GM12878 (cell line): ENCODE measurements around the gene RGS2. TPM values are rescaled to one million over a fixed set of nuclear protein-coding genes. Genes with fewer than 3 reads are reported as not detected.

Experiments
- CBFB ChIP-seq: IDR thresholded peaks from 2 replicates; pipeline ENCODE4 v1.6.1; 2016; ENCODE audit warnings: antibody characterized with exemption, low read depth
- CBX3 ChIP-seq: fragments of 200-600 bp; sonication (generic); IDR thresholded peaks from 2 replicates; pipeline ENCODE4 v1.6.1; 2016; ENCODE audit warnings: low read depth, borderline replicate concordance
- CEBPB ChIP-seq, 2 experiments: fragments of 150-350 bp in 1 of 2; IDR thresholded peaks; 2 replicates each; pipeline ENCODE4 v1.6.1; 2012 to 2014; ENCODE audit warnings: low read depth in 2 of 2, low read length in 2 of 2, borderline replicate concordance in 1 of 2, inconsistent platforms in 1 of 2
- E4F1 ChIP-seq: fragments of 450-650 bp; IDR thresholded peaks from 2 replicates; pipeline ENCODE4 v1.6.1; 2018; ENCODE audit warnings: borderline replicate concordance, mild to moderate bottlenecking; ENCODE audit not compliant: partially characterized antibody
- FOXK2 ChIP-seq: fragments of 450-650 bp; IDR thresholded peaks from 2 replicates; pipeline ENCODE4 v1.6.1; 2017; ENCODE audit warnings: mild to moderate bottlenecking, moderate library complexity
- NR2C2 ChIP-seq: IDR thresholded peaks from 2 replicates; pipeline ENCODE4 v1.6.1; 2011; ENCODE audit warnings: borderline replicate concordance, low read depth; ENCODE audit not compliant: control insufficient read depth, insufficient read length
- POLR2AphosphoS5 ChIP-seq: IDR thresholded peaks from 2 replicates; pipeline ENCODE4 v1.6.1; 2011; ENCODE audit warnings: mild to moderate bottlenecking, low read length, inconsistent platforms
- SUPT20H ChIP-seq: IDR thresholded peaks from 2 replicates; pipeline ENCODE4 v1.6.1; 2011; ENCODE audit warnings: low read depth, mild to moderate bottlenecking, low read length, moderate library complexity, borderline replicate concordance; ENCODE audit not compliant: control insufficient read depth
- TCF3 ChIP-seq: IDR thresholded peaks from 2 replicates; pipeline ENCODE4 v1.6.1; 2012; ENCODE audit warnings: low read depth, mild to moderate bottlenecking, low read length, borderline replicate concordance; ENCODE audit not compliant: insufficient read depth
- ZBED1 ChIP-seq: IDR thresholded peaks from 2 replicates; pipeline ENCODE4 v1.6.1; 2016; ENCODE audit warnings: borderline replicate concordance
- ZBTB4 ChIP-seq: fragments of 450-650 bp; formaldehyde crosslinking; IDR thresholded peaks from 2 replicates; pipeline ENCODE4 v1.4.0; 2022; ENCODE audit warnings: mild to moderate bottlenecking, moderate library complexity
- ZNF24 ChIP-seq: fragments of 450-650 bp; IDR thresholded peaks from 2 replicates; pipeline ENCODE4 v1.6.1; 2017; ENCODE audit warnings: antibody characterized with exemption, mild to moderate bottlenecking
- ZSCAN29 ChIP-seq: fragments of 450-650 bp; IDR thresholded peaks from 2 replicates; pipeline ENCODE4 v1.6.1; 2017; ENCODE audit warnings: mild to moderate bottlenecking, moderate library complexity
- polyA plus RNA-seq, 11 experiments: library from polyadenylated mRNA; depleted of rRNA in 4 of 11; unstranded in 6 of 11; stranded (reverse) in 5 of 11; fragments of >200 nt; fragmentation: Nextera tagmentation in 4 of 11; fragmentation: Illumina TruSeq in 1 of 11; extraction: Ambion mirVana in 4 of 11; extraction: Trizol in 1 of 11; gene quantifications; 1 replicate in 1 of 11; 2 replicates in 10 of 11; pipeline versions ENCODE4 v1.2.1 to v1.2.3, GENCODE V29; 2011 to 2016; ENCODE audit warnings: inconsistent platforms in 2 of 11, missing spikeins in 2 of 11, low read depth in 1 of 11
- total RNA-seq, 4 experiments: library from RNA; depleted of rRNA in 3 of 4; stranded (reverse); fragments of >200 nt in 3 of 4; fragmentation: Illumina TruSeq in 1 of 4; extraction: Trizol in 1 of 4; gene quantifications; 2 replicates each; pipeline versions ENCODE4 v1.2.1 to v1.2.3, GENCODE V29; 2013 to 2021
- TF ChIP-seq, protein P1 (sequence below): IDR thresholded peaks from 2 replicates; pipeline ENCODE4 v1.6.1; 2011; ENCODE audit warnings: low read depth, mild to moderate bottlenecking, low read length, moderate library complexity, borderline replicate concordance; ENCODE audit errors: extremely low read depth
- TF ChIP-seq, protein P2 (sequence below): IDR thresholded peaks from 2 replicates; pipeline ENCODE4 v1.6.1; 2012; ENCODE audit warnings: improper control_type of control experiment, low read depth, low read length; ENCODE audit not compliant: insufficient replicate concordance
- TF ChIP-seq, protein P3 (sequence below): fragments of 450-650 bp; IDR thresholded peaks from 2 replicates; pipeline ENCODE4 v1.6.1; 2016; ENCODE audit warnings: mild to moderate bottlenecking

Gene RGS2
- total and polyA plus RNA-seq, 10 of the 15 experiments (the other 5 are each of a cell fraction or from before 2014, with no cell fraction given): 0.27 to 2.3 (median 0.98) TPM

DNA sequence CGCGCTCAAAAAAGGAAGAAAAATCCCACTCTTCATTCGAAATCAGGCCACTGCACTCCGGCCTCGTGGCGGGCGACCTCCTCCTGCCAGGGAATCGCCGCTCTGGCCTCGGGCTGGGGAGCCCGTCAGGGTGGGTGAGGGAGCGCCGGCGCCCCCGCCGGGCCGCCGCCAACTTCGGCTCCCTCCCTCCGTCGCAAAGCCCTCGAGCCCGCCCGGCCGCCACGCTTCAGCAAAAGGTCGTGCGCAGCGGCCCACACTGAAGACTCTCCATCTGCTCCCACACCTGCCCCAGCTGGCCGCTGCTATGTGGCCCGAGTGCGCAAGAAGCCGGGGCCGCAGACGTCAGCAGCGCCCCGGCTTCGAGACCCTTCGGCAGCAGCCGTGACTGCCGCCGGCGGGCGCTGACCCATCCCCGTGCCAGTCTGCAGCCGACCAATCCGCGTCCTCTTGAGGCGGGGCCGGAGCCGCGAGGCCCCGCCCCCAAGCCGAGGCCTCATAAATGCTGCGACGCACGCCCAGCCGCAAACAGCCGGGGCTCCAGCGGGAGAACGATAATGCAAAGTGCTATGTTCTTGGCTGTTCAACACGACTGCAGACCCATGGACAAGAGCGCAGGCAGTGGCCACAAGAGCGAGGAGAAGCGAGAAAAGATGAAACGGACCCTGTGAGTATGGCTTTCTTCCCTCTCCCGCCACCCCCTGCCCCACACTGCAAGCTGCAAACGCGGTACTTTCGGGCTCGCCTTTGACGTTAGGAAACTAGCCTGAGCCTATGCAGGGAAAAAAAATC lies at the start of gene RGS2 (continued):
- TF ChIP-seq CBX3: no peak
- no peak for TF ChIP-seq NR2C2
- TF ChIP-seq, protein P1, sequence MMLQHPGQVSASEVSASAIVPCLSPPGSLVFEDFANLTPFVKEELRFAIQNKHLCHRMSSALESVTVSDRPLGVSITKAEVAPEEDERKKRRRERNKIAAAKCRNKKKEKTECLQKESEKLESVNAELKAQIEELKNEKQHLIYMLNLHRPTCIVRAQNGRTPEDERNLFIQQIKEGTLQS: no peak
- no peak for TF ChIP-seq FOXK2
- TF ChIP-seq, protein P2, sequence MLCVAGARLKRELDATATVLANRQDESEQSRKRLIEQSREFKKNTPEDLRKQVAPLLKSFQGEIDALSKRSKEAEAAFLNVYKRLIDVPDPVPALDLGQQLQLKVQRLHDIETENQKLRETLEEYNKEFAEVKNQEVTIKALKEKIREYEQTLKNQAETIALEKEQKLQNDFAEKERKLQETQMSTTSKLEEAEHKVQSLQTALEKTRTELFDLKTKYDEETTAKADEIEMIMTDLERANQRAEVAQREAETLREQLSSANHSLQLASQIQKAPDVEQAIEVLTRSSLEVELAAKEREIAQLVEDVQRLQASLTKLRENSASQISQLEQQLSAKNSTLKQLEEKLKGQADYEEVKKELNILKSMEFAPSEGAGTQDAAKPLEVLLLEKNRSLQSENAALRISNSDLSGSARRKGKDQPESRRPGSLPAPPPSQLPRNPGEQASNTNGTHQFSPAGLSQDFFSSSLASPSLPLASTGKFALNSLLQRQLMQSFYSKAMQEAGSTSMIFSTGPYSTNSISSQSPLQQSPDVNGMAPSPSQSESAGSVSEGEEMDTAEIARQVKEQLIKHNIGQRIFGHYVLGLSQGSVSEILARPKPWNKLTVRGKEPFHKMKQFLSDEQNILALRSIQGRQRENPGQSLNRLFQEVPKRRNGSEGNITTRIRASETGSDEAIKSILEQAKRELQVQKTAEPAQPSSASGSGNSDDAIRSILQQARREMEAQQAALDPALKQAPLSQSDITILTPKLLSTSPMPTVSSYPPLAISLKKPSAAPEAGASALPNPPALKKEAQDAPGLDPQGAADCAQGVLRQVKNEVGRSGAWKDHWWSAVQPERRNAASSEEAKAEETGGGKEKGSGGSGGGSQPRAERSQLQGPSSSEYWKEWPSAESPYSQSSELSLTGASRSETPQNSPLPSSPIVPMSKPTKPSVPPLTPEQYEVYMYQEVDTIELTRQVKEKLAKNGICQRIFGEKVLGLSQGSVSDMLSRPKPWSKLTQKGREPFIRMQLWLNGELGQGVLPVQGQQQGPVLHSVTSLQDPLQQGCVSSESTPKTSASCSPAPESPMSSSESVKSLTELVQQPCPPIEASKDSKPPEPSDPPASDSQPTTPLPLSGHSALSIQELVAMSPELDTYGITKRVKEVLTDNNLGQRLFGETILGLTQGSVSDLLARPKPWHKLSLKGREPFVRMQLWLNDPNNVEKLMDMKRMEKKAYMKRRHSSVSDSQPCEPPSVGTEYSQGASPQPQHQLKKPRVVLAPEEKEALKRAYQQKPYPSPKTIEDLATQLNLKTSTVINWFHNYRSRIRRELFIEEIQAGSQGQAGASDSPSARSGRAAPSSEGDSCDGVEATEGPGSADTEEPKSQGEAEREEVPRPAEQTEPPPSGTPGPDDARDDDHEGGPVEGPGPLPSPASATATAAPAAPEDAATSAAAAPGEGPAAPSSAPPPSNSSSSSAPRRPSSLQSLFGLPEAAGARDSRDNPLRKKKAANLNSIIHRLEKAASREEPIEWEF: no peak
- no peak for TF ChIP-seq E4F1
- TF ChIP-seq ZBTB4 (CRISPR knock-in tag): no peak
- TF ChIP-seq, protein P3, sequence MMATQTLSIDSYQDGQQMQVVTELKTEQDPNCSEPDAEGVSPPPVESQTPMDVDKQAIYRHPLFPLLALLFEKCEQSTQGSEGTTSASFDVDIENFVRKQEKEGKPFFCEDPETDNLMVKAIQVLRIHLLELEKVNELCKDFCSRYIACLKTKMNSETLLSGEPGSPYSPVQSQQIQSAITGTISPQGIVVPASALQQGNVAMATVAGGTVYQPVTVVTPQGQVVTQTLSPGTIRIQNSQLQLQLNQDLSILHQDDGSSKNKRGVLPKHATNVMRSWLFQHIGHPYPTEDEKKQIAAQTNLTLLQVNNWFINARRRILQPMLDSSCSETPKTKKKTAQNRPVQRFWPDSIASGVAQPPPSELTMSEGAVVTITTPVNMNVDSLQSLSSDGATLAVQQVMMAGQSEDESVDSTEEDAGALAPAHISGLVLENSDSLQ: peak; percentile 83
- no peak for TF ChIP-seq SUPT20H
- TF ChIP-seq CEBPB (IDR thresholded peaks at IDR 0.05; ENCODE audit: borderline replicate concordance in 1 of 2, low read depth in 2 of 2, low read length in 2 of 2): no peak
- TF ChIP-seq POLR2AphosphoS5: peak; percentile 98
- no peak for TF ChIP-seq ZSCAN29
- peak; percentile 73; the same call in 1 of the 2 replicates for TF ChIP-seq CBFB
- TF ChIP-seq ZBED1: no peak
- TF ChIP-seq TCF3: peak; percentile 88; the same call in 1 of the 2 replicates
- no peak for TF ChIP-seq ZNF24
